ENCODE results near the gene AQP12B.

GRCh38 chr2:240719676-240720545 lies 37.2 kb upstream of the AQP12B start:
- TF ChIP-seq, protein P1, sequence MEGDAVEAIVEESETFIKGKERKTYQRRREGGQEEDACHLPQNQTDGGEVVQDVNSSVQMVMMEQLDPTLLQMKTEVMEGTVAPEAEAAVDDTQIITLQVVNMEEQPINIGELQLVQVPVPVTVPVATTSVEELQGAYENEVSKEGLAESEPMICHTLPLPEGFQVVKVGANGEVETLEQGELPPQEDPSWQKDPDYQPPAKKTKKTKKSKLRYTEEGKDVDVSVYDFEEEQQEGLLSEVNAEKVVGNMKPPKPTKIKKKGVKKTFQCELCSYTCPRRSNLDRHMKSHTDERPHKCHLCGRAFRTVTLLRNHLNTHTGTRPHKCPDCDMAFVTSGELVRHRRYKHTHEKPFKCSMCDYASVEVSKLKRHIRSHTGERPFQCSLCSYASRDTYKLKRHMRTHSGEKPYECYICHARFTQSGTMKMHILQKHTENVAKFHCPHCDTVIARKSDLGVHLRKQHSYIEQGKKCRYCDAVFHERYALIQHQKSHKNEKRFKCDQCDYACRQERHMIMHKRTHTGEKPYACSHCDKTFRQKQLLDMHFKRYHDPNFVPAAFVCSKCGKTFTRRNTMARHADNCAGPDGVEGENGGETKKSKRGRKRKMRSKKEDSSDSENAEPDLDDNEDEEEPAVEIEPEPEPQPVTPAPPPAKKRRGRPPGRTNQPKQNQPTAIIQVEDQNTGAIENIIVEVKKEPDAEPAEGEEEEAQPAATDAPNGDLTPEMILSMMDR (IDR thresholded peaks at IDR 0.05) = no peak
- TF ChIP-seq POLR2A (IDR thresholded peaks at IDR 0.05) = no peak

Measured in heart left ventricle (tissue), 13 donors.